Myocyte (in vitro differentiated cells): Measurements from ENCODE around the gene CD2BP2. TPM values are rescaled to one million over a fixed set of nuclear protein-coding genes. Genes with fewer than 3 reads are reported as not detected.
"Not testable (repeated sequence)": the region's sequence is repeated elsewhere in the genome, so short reads cannot be mapped to it uniquely, and the experiment has no call there.

Experiments used
- DNase-seq: peaks from one replicate; pipeline ENCODE4 v3.0.0-alpha.2; 2012; ENCODE audit warnings: low read depth
- polyA plus RNA-seq: library from polyadenylated mRNA; unstranded; fragments of >200 nt; gene quantifications from one replicate; pipeline ENCODE4 v1.2.1, GENCODE V29; 2012; ENCODE audit warnings: missing spikeins
- total RNA-seq: library from RNA; depleted of rRNA; stranded (reverse); fragments of >200 nt; gene quantifications from 2 replicates; pipeline ENCODE4 v1.2.3, GENCODE V29; 2014

CD2BP2 gene
- total RNA-seq = 41.1 and 51.1 TPM in 2 replicates
- polyA plus RNA-seq = 69.6 TPM

DNA sequence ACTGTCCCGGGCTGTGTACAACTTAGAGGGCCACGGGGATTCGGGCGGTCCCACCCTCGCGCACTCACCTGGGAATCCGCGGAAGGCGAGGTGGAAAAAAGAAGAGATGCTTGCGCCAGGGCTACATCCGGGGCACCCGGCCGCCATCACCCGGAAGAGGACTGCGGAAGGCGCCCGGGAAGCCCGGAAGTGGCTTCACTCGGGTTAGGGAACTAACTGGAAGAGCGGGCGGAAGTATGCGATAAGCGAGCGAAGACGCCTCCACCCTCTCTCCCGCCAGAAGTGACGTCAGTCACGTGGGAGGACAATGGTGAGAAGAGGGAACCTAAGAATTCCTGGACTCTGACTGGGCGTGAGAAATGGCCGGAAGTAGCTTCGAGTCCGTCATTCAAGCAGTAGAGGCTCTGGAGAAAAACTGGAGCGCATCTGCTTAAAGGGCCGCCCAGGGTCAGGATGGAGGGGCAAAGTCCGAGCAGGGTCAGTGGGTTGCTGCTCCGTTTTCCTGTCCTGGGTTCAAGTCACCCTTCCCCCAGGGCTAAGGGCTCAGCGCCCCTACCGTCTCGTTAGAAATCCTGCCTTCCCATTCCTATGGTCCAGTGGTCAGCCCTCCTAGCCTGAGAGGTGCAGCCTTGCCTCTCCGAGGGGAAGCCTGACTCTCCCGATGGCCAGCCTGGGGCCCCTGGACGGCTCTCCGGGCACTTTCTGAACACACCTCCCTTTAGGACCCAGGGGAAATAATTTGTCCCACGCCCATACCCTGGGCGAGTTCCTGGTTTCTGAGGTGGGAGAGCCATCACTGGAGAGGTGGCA, at the start of gene CD2BP2:
CD2BP2 (minus strand) TSS at position 165 of the 810 bp plus-strand sequence. CDS start 627 bp downstream, outside the sequence.
- peak; percentile 100 for DNase-seq

DNA sequence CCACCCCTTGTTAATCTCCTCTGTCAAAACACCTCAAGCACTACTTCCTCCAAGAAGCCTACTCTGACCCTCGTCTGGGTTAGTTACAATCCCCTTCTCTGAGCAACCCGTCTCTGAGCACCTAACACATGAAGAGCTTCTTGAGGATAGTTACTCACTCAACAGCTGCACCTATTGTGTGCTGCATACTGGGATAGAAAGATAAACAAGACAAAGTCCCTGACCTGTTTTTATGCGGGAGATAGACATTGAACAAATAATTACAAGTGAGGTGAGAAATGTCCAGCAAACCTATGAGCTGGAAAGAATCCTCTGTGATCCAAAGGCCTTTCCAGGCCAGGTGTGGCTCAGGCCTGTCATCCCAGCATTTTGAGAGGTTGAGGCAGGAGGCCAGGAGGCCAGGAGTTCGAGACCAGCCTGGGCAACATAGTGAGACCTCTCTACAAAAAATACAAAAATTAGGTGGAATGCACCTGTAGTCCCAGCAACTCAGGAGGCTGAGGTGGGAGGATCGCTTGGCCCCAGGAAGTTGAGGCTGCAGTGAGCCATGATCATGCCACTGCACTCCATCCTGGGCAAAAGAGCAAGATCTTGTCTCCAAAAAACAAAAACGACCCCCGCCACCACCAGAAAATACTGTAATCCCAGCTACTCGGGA, 46.8 kb upstream of the CD2BP2 start:
- DNase-seq = no peak

DNA sequence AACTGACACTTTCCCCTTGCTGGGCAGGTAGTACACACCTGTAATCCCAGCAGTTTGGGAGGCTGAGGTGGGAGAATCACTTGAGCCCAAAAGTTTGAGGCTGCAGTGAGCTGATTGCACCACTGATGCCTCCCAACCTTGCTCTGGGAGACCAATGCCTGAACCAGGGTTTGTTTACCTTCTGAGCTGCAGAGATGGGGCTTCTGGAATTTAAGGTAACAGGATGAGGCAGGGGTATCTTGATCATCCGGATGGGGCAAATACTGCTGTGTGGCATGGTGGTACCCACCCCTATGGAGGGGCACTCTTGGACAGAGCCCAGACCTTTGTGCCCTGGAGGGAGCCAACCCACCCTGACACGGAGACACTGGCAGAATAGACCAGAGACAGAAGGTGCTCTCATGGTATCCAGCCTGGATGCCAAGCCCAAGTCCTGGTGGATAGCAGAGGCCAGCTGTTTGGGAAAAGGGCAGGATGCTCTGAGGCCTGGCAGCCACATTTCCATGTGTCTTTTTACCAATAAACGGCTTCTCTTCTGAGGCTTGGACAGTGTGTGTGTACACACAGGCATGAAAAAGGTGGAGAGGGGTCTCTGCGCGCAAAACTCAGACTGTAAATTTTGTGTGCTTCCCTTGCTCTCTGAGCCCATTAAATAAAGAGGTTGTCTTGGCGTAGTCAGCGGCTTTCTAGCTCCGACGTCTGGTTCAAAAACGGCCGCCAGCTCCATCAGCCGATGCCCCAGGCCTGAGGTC, 44.5 kb upstream of the CD2BP2 start:
- DNase-seq = no peak

DNA sequence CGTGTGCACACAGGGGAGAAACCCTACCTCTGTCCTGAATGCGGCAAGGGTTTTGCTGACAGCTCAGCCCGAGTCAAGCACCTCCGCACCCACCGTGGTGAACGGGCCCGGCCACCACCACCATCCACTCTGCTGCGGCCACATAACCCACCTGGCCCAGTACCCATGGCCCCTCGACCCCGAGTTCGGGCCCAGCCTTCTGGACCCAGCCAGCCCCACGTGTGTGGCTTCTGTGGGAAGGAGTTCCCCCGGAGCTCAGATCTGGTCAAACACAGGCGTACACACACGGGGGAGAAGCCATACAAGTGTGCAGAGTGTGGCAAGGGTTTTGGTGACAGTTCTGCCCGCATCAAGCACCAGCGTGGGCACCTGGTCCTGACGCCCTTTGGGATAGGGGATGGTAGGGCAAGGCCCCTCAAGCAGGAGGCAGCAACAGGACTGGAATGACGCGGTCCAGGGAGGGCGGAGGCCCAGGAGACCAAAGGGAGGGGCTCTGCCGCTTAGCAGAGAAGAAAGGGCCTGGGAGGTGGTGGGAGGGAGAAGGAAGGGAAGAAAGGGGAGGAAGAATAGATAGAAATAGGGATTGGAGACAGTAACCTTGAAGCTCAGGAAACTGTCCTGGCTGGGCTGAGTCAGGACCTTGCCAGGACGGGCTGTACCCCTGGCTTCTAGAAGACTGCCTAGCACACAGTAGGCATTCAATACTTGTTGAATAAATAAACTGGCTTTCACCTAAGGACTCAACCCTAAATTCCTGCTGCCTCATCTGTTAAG, 43.7 kb upstream of the CD2BP2 start:
- no peak for DNase-seq

DNA sequence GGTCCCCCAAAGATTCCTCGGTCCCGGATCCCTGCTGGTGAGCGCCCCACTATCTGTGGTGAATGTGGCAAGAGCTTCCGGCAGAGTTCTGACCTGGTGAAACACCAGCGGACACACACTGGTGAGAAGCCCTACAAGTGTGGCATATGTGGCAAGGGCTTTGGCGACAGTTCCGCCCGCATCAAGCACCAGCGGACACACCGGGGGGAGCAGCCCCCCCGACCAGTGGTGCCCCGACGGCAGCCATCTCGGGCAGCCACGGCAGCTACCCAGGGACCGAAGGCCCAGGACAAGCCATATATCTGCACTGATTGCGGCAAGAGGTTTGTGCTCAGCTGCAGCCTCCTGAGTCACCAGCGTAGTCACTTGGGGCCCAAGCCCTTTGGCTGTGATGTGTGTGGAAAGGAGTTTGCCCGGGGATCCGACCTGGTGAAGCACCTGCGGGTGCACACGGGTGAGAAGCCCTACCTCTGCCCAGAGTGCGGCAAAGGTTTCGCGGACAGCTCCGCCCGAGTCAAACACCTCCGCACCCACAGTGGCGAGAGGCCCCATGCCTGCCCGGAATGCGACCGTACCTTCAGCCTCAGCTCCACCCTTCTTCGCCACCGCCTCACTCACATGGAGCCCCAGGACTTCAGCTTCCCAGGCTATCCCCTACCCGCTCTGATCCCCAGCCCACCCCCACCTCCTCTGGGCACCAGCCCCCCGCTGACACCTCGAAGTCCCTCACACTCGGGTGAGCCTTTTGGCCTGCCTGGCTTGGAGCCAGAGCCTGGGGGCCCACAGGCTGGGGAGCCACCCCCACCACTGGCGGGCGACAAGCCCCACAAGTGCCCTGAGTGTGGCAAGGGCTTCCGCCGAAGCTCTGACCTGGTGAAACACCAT, 42.9 kb upstream of the CD2BP2 start:
- DNase-seq = no peak

DNA sequence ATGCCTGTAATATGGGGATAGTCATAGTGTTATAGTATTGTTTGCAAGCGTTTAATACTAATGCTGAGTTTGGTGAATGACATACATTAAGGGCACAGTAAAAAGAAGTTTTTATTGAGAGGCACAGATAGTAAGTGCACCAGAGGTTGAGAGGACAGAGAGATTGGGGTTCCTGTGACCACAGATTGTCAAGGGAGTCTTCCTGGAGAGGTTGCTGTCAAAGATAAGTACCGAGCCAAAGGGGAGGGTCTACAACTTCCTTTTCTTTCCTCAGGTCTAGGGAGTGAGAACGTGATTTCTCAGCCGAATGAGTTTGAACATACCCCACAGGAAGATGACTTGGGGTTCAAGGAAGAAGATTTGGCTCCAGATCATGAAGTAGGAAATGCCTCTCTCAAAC, 41.9 kb upstream of the CD2BP2 start:
- no peak for DNase-seq

DNA sequence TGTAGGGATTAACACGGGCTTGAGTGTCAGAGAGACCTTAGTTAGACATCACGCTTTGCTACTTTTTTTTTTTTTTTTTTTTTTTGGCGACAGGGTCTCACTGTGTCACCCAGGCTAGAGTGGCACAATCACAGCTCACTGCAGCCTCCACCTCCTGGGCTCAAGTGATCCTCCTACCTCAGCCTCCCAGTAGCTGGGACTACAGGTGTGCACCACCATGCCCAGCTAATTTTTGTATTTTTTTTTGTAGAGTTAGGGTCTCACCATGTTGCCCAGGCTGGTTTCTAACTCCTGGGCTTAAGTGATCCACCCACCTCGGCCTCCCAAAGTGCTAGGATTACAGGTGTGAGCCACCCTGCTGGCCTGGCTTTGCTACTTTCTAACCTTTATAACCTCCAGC, 41.5 kb upstream of the CD2BP2 start:
- not testable (repeated sequence) for DNase-seq

DNA sequence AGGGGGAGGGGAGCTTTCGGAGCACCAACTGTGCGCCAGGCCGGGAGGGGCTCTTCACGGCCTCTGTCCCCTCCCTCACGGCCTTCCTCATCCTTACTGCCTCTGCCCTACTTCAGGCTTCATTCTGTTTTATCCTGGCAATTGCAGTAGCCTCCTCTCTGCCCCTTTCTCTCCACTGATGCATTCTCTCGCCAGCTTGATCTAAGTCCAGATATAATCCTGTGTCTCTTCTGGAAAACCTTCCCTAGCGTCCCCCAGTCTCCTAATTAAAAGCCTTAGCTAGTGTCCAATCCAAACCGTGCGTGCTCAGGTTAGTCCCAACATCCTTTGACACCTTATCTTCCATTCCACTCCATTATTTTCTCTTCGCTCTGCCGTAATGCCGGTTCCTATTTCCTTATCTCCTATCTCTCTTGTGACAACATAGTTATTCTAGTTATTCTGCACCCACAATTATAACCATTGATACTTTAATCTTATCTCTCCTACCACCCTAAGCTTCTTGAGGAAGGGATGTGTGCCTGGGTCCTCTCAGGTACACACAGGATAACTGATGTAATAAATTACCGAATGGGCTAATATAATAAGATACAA, 41.0 kb upstream of the CD2BP2 start:
- DNase-seq = no peak

DNA sequence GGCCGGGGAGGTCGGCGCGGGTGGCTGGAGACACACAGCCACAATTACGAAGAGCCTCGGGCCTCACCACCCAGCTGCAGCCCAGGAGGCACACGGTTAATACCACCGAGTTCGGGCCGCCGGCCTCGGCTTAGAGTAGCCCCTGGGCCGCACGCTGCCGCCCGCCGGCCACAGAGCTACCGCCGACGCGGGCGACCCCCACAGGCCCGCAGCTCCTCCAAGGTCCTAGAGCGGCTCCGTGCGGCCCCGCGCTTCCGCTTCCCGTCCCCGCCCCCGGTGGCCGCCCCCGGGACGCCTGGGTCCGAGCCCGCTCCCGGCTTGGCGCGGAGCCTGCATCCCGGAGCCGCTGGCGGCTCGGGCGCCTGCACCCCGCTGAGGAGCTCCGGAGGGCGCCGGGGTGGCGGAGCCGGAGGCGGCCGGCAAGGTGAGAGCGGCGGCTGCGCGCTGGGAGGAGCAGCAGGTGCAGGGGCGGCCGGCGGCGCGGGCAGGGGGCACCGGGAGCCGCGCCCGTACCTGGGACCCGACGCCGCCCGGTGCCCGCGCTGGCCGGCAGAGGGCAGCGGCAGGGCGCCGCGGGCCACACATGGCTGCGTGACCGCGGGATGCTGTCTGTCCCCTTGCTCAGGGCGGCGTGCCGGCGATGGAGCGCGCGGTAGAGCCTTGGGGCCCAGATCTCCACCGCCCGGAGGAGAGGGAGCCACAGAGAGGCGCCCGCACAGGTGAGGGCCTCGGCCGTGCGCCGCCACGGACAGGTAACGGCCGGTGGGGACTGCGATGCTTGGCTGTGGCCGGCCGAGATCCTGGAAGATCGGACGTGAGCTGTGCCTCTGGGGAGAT, 40.3 kb upstream of the CD2BP2 start, which contains the start of gene ZNF48:
ZNF48 (plus strand) TSS at position 266 of the 837 bp plus-strand sequence; CDS start at position 641, 375 bp downstream.
- peak; percentile 95 for DNase-seq

DNA sequence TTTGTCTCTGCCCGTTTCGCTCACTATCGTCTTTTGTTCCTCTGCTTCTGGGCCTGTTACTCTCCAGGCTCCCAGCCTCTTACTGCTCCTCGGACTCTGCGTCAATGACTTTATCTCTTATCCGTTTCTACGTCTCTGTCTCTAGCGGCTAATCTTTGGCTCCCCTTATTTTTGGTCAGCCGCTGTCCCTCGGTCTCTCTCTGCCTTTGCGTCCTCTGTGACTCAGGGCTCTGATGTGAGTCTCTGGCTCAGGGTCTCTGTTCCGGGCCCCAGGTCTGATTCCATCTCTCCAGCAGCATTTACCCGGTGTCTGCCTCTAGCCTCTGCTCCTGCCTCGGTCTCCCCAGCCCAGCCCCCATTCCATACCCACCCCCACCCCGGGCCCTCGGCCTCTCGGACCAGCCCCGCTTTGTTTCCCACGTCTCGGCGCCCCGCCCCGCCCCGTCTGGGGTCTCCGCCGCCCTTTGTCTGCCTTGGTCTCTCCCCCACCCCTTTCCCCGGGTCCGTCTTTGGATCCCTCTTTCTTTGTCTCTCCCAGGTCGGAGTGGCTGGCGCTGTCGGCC, 39.6 kb upstream of the CD2BP2 start:
- DNase-seq = peak; percentile 40

DNA sequence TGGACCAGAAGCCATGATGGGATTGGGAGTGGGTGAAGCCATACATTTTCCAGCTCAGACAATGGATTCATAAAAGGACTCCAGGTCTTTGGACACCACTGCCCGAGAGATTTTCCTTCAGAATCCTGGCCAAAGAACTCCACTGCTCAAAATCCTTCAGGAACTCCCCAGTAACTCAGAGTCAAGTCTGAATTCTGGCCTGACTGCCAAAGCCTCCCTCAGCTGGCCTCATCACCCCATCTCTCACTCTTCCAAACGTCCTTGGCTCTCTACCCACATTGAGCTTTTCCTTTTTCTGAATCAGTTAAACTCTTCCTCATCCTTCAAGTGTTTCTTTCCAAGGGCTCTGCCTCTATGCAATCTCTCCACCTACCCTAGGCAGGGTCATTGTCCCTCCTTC, 28.4 kb upstream of the CD2BP2 start:
- DNase-seq = no peak

DNA sequence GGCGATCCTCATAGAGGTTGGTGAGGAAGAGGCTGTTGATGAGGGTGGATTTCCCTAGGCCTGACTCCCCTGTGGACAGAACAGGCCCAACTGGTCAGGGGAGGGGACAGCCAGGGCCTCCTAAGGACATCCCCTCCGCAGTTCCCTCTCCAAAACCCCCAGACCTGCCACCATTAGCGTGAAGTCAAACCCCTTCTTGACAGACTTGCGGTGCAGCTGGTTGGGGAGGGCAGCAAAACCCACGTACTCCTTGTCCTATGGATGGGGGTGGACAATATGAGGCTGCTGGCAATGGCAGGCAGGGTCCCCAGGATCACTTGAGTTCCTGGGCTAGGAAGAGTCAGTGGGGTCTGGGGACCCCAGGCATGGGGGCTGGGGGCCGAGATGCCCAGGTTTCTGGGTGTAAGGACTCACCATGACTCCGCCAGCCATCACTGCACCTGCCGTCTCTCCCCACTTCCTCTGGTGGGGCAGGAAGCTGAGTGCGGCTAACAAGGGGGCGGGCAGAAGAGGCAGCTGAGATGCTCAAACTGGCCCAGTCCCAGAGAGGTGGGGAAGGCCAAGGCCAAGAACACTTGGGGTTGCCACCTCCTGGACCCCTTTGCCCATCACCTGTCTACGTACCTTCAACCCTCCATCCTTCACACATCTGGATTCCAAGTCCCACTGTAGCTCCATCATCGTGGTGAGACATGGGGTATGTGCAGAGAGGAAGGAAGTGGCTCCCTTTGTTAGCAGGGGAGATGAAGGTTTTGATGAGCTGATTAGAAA, 27.2 kb upstream of the CD2BP2 start, which contains the start of gene SEPTIN1:
SEPTIN1 (minus strand) TSS at position 451 of the 771 bp plus-strand sequence; CDS start at position 432, 19 bp downstream.
- peak; percentile 44 for DNase-seq

DNA sequence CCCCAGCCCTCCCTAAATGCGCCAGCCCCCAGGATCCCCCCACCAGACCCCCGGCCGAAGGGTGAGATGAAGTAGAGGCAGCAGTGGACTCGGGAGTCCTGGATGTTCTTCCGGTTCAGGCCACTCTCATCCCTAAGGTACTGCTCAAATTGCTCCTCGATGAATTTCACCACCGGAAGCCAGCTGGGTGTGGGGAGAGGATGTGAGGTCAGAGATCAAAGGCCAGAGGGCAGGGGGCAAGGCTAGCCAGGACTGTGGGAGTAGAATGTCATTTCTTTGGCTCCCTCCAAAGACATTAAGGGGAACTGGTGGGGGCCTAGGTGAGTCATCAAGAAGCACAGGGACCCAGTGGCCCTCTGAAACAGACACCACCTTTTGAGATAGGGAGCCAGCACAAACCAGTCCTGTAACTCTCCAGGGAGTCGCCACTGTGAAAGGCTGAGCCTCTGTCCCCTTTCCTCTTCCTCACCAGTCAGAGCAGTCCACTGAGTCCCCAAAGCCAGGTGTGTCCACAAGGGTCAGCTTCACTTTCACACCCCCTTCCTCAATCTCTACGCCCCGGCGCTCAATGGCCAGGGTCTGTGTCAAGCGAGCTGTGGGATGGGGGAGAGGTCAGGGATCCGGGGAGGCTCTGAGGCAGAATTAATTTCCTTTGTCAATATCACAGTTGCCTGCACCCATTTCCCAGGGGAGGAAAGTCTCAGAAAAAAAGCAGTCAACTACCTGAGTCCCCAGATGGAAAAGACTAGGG, 26.4 kb upstream of the CD2BP2 start:
- DNase-seq = peak; percentile 59

DNA sequence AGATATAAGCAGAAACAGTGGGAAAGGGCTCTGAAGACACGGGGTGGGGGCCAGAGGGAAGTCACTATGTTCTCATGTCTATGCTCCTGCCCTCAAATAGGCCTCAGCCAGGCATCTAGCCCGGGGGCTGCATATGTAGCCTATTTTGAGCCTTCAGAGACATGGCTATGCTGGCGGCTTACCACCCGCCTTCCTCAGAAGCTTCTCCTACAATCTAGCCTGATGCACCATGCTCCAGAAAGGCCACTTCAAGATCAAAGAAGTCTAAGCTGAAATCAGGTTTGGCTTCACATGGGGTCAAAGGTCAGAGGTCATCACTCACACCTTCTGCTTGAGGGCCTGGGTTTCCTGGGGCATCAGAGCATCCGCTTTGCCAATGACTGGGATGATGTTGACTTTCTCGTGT, 25.7 kb upstream of the CD2BP2 start:
- peak; percentile 71 for DNase-seq

DNA sequence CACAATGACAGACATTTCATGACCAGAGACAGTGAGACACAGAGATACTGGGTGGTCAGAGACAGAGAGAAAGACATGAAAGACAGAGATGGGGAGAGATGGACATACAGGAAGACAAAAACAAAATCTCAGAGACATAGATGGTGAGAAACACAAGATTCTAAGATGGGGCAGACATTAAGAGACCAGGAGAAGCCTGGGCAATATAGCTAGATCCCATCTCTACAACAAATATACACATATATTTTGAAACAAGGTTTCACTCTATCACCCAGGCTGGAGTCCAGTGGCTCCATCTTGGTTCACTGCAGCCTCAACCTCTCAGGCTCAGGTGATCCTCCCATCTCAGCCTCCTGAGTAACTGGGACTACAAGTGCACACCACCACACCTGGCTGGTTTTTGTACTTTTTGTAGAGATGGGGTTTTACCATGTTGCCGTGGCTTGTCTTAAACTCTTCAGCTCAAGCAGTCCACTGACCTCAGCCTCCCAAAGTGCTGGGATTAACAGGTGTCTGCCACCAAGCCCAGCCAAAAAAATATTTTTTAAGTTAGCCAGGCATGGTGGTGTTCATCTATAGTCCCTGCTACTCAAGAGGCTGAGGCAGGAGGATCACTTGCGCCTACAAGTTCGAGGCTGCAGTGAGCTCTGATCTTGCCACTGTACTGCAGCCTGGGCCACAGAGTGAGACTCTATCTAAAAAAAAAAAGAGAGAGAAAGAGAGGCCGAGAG, 25.1 kb upstream of the CD2BP2 start:
- peak; percentile 47 for DNase-seq
